ENCODE results near the gene CACNG4.

CACNG4 gene

DNA sequence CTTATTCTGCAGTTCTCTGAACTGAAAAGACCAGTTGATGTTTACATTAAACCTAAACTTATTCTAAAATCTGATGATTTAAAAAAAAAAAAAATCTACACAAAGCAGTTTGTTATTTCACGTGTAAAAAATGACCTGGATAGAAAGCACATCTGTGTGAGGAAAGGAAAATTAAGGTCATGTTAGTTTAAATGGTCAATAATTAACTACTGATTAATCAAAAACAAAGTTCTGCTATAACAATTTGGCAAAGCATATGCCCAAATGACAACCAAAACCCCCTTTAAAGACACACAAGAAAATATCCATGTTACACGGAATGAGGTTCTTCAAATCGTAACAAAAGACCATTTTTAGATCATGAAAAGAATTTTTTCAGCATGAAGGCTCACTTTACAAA lies 110.3 kb downstream of the CACNG4 start:
- no peak overlapping the region for H3K4me3 ChIP-seq (ENCODE audit: low read depth in 1 of 2, low read length in 1 of 2)
- no peaks in the 10 kb centered on the region for H3K9me3 ChIP-seq
- H3K27me3 ChIP-seq = no peaks in the 10 kb centered on the region
- no peak overlapping the region for H3K27ac ChIP-seq
- H3K4me1 ChIP-seq (ENCODE audit: control insufficient read depth in 1 of 2, insufficient read depth in 1 of 2, low read depth in 1 of 2, low read length in 1 of 2) = no peaks in the 10 kb centered on the region
- TF ChIP-seq, protein P1, sequence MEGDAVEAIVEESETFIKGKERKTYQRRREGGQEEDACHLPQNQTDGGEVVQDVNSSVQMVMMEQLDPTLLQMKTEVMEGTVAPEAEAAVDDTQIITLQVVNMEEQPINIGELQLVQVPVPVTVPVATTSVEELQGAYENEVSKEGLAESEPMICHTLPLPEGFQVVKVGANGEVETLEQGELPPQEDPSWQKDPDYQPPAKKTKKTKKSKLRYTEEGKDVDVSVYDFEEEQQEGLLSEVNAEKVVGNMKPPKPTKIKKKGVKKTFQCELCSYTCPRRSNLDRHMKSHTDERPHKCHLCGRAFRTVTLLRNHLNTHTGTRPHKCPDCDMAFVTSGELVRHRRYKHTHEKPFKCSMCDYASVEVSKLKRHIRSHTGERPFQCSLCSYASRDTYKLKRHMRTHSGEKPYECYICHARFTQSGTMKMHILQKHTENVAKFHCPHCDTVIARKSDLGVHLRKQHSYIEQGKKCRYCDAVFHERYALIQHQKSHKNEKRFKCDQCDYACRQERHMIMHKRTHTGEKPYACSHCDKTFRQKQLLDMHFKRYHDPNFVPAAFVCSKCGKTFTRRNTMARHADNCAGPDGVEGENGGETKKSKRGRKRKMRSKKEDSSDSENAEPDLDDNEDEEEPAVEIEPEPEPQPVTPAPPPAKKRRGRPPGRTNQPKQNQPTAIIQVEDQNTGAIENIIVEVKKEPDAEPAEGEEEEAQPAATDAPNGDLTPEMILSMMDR (IDR thresholded peaks at IDR 0.05) = no peak
- H3K36me3 ChIP-seq = peaks cover 40% of the 10 kb centered on the region

DNA sequence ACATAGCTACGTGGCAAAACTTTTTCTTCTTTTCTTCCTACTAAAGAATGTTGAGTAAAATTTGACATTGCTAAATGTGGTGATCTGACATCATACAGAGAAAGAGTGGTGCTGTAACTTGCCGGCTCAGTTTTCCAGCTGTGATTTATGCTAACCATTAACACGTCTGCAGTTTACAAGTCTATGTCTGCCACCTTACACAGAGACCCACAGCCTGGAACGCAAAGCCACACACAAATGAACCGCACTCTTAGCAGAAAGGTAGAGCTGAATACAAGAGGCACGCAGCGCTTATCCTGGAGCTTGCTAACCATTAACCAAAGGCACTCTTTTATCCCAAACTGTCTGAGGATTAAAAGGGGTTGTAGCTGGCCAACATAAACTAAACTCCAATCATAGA lies 111.8 kb downstream of the CACNG4 start:
- no peaks in the 10 kb centered on the region for H3K4me1 ChIP-seq (ENCODE audit: control insufficient read depth in 1 of 2, insufficient read depth in 1 of 2, low read depth in 1 of 2, low read length in 1 of 2)
- no peaks in the 10 kb centered on the region for H3K9me3 ChIP-seq
- peaks cover 40% of the 10 kb centered on the region for H3K36me3 ChIP-seq
- H3K4me3 ChIP-seq (ENCODE audit: low read depth in 1 of 2, low read length in 1 of 2) = no peak overlapping the region
- no peak overlapping the region for H3K27ac ChIP-seq
- H3K27me3 ChIP-seq = no peaks in the 10 kb centered on the region
- TF ChIP-seq, protein P1 (IDR thresholded peaks at IDR 0.05) = no peak

DNA sequence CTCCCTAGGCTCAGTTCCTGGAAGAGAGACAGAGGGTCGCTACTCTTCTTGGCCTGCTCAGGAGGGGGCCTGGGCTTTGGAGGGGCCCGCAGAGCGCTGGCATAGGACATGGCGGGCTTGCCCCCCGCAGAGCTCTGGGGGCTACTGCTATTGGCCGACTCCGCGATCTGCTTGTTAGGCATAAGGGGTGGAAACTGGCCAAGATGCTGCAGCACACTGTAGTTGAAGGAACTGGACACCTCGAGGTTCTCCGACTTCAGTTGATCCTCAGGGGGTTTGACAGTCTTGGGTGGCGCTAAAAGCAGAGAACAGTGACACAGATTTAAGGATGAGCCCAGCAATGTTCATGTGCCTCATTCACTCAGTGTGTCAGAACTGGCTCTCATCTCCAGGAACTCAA lies 113.8 kb downstream of the CACNG4 start:
- H3K4me1 ChIP-seq (ENCODE audit: control insufficient read depth in 1 of 2, insufficient read depth in 1 of 2, low read depth in 1 of 2, low read length in 1 of 2) = no peaks in the 10 kb centered on the region
- H3K4me3 ChIP-seq (ENCODE audit: low read depth in 1 of 2, low read length in 1 of 2) = no peak overlapping the region
- H3K36me3 ChIP-seq = peaks cover 46% of the 10 kb centered on the region
- TF ChIP-seq, protein P1 (IDR thresholded peaks at IDR 0.05) = no peak
- no peak overlapping the region for H3K27ac ChIP-seq
- H3K27me3 ChIP-seq = no peaks in the 10 kb centered on the region
- no peaks in the 10 kb centered on the region for H3K9me3 ChIP-seq

DNA sequence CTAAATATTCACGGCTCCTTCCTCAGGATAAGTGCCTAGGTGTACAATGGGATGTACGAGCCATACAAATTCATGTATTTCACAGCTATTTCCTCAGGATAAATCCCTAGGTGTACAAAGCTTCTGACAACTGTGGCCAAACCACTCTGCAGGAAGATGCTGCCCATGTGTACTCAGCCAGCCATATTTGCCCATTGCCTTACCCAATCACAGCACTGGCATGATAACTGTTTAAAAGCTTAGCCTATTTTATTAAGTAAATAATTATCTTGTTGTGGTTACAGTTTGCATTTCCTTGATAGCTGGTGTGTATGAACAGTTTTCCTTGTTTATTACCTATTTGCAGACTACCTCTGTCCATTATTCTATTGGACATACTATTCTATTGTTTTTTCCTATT lies 115.0 kb downstream of the CACNG4 start:
- H3K4me3 ChIP-seq (ENCODE audit: low read depth in 1 of 2, low read length in 1 of 2) = no peak overlapping the region
- H3K4me1 ChIP-seq (ENCODE audit: control insufficient read depth in 1 of 2, insufficient read depth in 1 of 2, low read depth in 1 of 2, low read length in 1 of 2) = no peaks in the 10 kb centered on the region
- no peaks in the 10 kb centered on the region for H3K27me3 ChIP-seq
- no peaks in the 10 kb centered on the region for H3K9me3 ChIP-seq
- peaks cover 43% of the 10 kb centered on the region for H3K36me3 ChIP-seq
- H3K27ac ChIP-seq = no peak overlapping the region
- TF ChIP-seq, protein P1 (IDR thresholded peaks at IDR 0.05) = no peak

DNA sequence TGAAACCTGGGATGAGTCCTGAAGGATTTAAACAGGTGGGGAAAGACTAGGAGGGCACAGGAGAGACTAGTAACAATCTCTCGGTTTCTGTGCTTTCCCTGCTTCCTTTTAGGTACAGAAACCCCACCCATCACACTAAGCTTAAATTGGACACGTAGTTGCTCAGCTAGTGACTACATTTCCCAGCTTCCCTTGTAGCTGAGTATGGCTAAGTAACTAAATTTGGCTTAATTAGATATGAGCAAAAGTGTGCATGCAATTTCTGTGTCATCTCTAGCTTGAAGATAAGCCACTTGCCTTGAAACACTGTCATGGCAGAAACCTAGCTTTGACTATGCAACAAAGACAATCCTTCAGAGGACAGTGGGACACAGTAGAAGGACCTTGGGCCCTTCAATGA lies 116.3 kb downstream of the CACNG4 start:
- no peaks in the 10 kb centered on the region for H3K27me3 ChIP-seq
- H3K36me3 ChIP-seq = peaks cover 51% of the 10 kb centered on the region
- H3K9me3 ChIP-seq = no peaks in the 10 kb centered on the region
- TF ChIP-seq, protein P1 (IDR thresholded peaks at IDR 0.05) = no peak
- H3K4me3 ChIP-seq (ENCODE audit: low read depth in 1 of 2, low read length in 1 of 2) = no peak overlapping the region
- H3K4me1 ChIP-seq (ENCODE audit: control insufficient read depth in 1 of 2, insufficient read depth in 1 of 2, low read depth in 1 of 2, low read length in 1 of 2) = no peaks in the 10 kb centered on the region
- no peak overlapping the region for H3K27ac ChIP-seq

DNA sequence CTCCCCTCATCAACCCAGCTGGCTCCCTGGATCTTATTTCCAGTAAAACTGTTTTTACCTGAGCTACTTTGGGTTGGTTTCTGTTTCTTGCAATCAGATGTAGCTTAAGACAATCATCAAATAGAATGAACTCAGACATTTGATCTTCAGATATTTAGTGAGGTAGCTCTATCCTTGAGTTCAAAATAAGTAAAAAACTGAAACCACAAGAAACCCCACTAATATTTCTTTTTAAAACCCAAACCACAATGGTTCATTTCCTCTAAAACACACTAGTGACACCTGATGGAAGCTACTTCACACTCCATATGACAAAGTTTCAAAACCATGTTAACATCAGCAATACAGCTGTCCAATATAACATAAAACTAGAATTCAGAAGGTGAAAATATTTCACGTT lies 117.6 kb downstream of the CACNG4 start:
- Histone ChIP-seq H3K27me3 (no peaks in the 10 kb centered on the region), H3K9me3 (no peaks in the 10 kb centered on the region), H3K4me1 (ENCODE audit: control insufficient read depth in 1 of 2, insufficient read depth in 1 of 2, low read depth in 1 of 2, low read length in 1 of 2) (no peaks in the 10 kb centered on the region), H3K27ac (no peak overlapping the region), H3K4me3 (ENCODE audit: low read depth in 1 of 2, low read length in 1 of 2) (no peak overlapping the region), H3K36me3 (peaks cover 53% of the 10 kb centered on the region)
- TF ChIP-seq, protein P1 (IDR thresholded peaks at IDR 0.05) = no peak
